ENCODE data around the gene TUBB3.
"Not testable (repeated sequence)": the region's sequence is repeated elsewhere in the genome, so short reads cannot be mapped to it uniquely, and the experiment has no call there.

GRCh38 chr16:89914642-89915285 lies 8.4 kb upstream of the TUBB3 start:
- TF ChIP-seq CTCF (IDR thresholded peaks at IDR 0.05); ZFX (IDR thresholded peaks at IDR 0.05; ENCODE audit: borderline replicate concordance): not testable (repeated sequence)

Measured in 22Rv1 (cell line).